Hepatocyte (in vitro differentiated cells): ENCODE results near the gene RERG. TPM values are rescaled to one million over a fixed set of nuclear protein-coding genes. Genes with fewer than 3 reads are reported as not detected.

ENCODE experiments used
- DNase-seq: peaks from one replicate; pipeline ENCODE4 v3.0.0-alpha.2; 2016; ENCODE audit warnings: low spot score
- H2AFZ ChIP-seq: fragments of 200-600 bp; sonication (generic); 2 replicates; pipeline ENCODE4 v1.6.0; 2016; ENCODE audit warnings: antibody characterized with exemption, mild to moderate bottlenecking
- H3K27ac ChIP-seq: fragments of 200-600 bp; sonication (generic); 2 replicates; pipeline ENCODE4 v1.5.1; 2016; ENCODE audit warnings: mild to moderate bottlenecking
- H3K27me3 ChIP-seq: fragments of 200-600 bp; sonication (generic); 2 replicates; pipeline ENCODE4 v1.6.1; 2016
- H3K36me3 ChIP-seq: fragments of 200-600 bp; sonication (generic); replicated peaks from 2 replicates; pipeline ENCODE4 v1.5.1; 2016; ENCODE audit warnings: low read depth; ENCODE audit not compliant: insufficient read depth
- H3K4me1 ChIP-seq: fragments of 200-600 bp; sonication (generic); 2 replicates; pipeline ENCODE4 v1.5.1; 2016; ENCODE audit warnings: mild to moderate bottlenecking, moderate library complexity; ENCODE audit not compliant: insufficient read depth
- H3K4me2 ChIP-seq: fragments of 200-600 bp; sonication (generic); 2 replicates; pipeline ENCODE4 v1.6.0; 2016
- H3K4me3 ChIP-seq: fragments of 200-600 bp; sonication (generic); 2 replicates; pipeline ENCODE4 v1.5.1; 2016; ENCODE audit warnings: mild to moderate bottlenecking
- H3K79me2 ChIP-seq: fragments of 200-600 bp; sonication (generic); 2 replicates; pipeline ENCODE4 v1.6.0; 2017; ENCODE audit warnings: mild to moderate bottlenecking
- H3K9me2 ChIP-seq: fragments of 200-600 bp; sonication (generic); replicated peaks from 2 replicates; pipeline ENCODE4 v1.6.0; 2017; ENCODE audit warnings: mild to moderate bottlenecking; ENCODE audit not compliant: insufficient read depth
- H3K9me3 ChIP-seq: fragments of 200-600 bp; sonication (generic); 2 replicates; pipeline ENCODE4 v1.5.1; 2016; ENCODE audit warnings: low read depth, mild to moderate bottlenecking
- H4K20me1 ChIP-seq: fragments of 200-600 bp; sonication (generic); 2 replicates; pipeline ENCODE4 v1.6.0; 2016; ENCODE audit warnings: mild to moderate bottlenecking; ENCODE audit not compliant: insufficient read depth, poor library complexity, severe bottlenecking
- EZH2 ChIP-seq: fragments of 200-600 bp; sonication (generic); IDR thresholded peaks from 2 replicates; pipeline ENCODE4 v1.6.1; 2016; ENCODE audit warnings: antibody characterized with exemption, mild to moderate bottlenecking, borderline replicate concordance
- EZH2phosphoT487 ChIP-seq: fragments of 200-600 bp; sonication (generic); IDR thresholded peaks from one replicate; pipeline ENCODE4 v1.6.1; 2018; ENCODE audit warnings: antibody characterized with exemption, mild to moderate bottlenecking, low read depth, moderate library complexity; ENCODE audit not compliant: unreplicated experiment, severe bottlenecking
- WGBS: methylation state at CpG from one replicate; pipeline ENCODE4 v1.1.6; 2016; ENCODE audit warnings: low lambda C conversion rate; ENCODE audit errors: missing lambda C conversion rate; 5-methylcytosine and 5-hydroxymethylcytosine counted together
- polyA plus RNA-seq: library from polyadenylated mRNA; unstranded; fragments of >200 nt; fragmentation: Nextera tagmentation; extraction: Ambion mirVana; gene quantifications from 2 replicates; pipeline ENCODE4 v1.2.1, GENCODE V29; 2016
- total RNA-seq: library from RNA; depleted of rRNA; stranded (reverse); fragments of >200 nt; gene quantifications from 2 replicates; pipeline ENCODE4 v1.2.3, GENCODE V29; 2014
- TF ChIP-seq, protein P1 (sequence below): fragments of 200-600 bp; sonication (generic); IDR thresholded peaks from 2 replicates; pipeline ENCODE4 v1.5.1; 2016; ENCODE audit warnings: antibody characterized with exemption, mild to moderate bottlenecking; ENCODE audit not compliant: poor library complexity

The RERG gene
- total and polyA plus RNA-seq, 2 experiments from 2014 or later: 1.3 to 7.9 TPM

DNA sequence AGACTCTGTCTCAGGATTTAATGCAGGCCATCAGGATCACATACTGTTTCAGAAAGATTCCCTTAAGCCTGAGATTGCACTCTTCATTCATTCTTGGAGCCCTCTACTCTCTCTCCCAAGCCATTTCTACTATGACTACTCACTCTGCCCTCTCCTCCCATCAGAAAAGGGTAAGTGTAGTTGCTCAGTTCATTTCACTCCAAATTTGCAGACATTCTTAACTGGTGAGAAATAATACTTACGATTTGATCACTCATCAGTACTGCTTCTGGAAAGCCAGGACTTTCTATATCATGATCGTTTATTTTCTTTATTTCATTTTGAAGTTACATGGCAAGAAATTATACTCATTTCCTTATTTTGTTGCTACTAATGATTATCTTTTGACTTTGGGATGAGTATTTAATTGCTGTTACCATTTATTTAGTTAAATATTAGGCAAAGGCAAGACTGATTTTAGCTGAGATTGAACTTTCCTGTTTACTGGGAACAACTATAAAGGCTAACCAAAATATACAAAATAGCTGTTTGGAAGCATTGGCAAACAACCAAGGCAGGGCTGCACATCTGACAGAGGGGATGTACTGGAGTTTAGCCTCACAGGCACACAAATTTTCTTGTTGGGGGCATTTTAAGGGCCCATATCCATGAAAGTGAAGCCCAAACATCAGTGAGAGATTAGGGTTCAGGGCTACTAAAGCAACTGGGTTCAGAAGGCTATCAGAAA is 4.1 kb upstream of the RERG start:
- H3K4me1 ChIP-seq: peaks cover 3% of the 10 kb centered on the region
- H3K4me2 ChIP-seq: no peak overlapping the region
- H3K27ac ChIP-seq: no peak overlapping the region
- H3K36me3 ChIP-seq: no peaks in the 10 kb centered on the region
- no peak for DNase-seq
- no peaks in the 10 kb centered on the region for H3K27me3 ChIP-seq
- no peaks in the 10 kb centered on the region for H3K79me2 ChIP-seq
- H3K4me3 ChIP-seq: no peak overlapping the region
- no peaks in the 10 kb centered on the region for H3K9me3 ChIP-seq
- 93% methylated on average over 2 of the region's 2 CpGs for WGBS
- TF ChIP-seq EZH2 (no peak), EZH2phosphoT487 (no peak)
- TF ChIP-seq, protein P1, sequence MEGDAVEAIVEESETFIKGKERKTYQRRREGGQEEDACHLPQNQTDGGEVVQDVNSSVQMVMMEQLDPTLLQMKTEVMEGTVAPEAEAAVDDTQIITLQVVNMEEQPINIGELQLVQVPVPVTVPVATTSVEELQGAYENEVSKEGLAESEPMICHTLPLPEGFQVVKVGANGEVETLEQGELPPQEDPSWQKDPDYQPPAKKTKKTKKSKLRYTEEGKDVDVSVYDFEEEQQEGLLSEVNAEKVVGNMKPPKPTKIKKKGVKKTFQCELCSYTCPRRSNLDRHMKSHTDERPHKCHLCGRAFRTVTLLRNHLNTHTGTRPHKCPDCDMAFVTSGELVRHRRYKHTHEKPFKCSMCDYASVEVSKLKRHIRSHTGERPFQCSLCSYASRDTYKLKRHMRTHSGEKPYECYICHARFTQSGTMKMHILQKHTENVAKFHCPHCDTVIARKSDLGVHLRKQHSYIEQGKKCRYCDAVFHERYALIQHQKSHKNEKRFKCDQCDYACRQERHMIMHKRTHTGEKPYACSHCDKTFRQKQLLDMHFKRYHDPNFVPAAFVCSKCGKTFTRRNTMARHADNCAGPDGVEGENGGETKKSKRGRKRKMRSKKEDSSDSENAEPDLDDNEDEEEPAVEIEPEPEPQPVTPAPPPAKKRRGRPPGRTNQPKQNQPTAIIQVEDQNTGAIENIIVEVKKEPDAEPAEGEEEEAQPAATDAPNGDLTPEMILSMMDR: no peak
- H2AFZ ChIP-seq: no peak overlapping the region
- H4K20me1 ChIP-seq: no peaks in the 10 kb centered on the region
- H3K9me2 ChIP-seq: no peaks in the 10 kb centered on the region

DNA sequence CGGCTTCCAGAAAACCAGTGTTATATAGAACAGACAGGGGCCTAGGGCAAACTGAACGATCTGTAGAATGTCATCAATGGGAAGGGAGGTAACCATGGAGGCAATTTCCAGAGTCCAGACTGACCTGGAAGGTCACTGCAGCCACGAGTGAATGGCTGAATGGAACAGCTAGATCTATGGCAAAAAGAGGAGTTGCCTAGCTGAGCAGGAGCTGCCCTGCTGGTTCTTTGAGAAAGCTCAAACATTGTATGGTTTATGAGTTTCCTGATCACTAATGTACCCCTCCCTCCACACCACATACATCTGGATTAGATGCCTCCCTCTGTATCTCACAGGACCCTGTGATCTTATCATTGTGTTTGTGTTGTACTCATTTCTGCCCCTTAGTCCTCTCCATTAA is 1.0 kb upstream of the RERG start:
- H4K20me1 ChIP-seq: no peaks in the 10 kb centered on the region
- peaks cover 3% of the 10 kb centered on the region for H3K4me1 ChIP-seq
- no peaks in the 10 kb centered on the region for H3K9me3 ChIP-seq
- H2AFZ ChIP-seq: no peak overlapping the region
- no peaks in the 10 kb centered on the region for H3K79me2 ChIP-seq
- no peaks in the 10 kb centered on the region for H3K36me3 ChIP-seq
- no peak overlapping the region for H3K27ac ChIP-seq
- no peak overlapping the region for H3K4me2 ChIP-seq
- DNase-seq: no peak
- H3K27me3 ChIP-seq: no peaks in the 10 kb centered on the region
- H3K4me3 ChIP-seq: no peak overlapping the region
- TF ChIP-seq EZH2phosphoT487: no peak
- no peak for TF ChIP-seq EZH2
- TF ChIP-seq, protein P1: no peak
- 30% methylated on average over 3 of the region's 3 CpGs for WGBS
- no peaks in the 10 kb centered on the region for H3K9me2 ChIP-seq

DNA sequence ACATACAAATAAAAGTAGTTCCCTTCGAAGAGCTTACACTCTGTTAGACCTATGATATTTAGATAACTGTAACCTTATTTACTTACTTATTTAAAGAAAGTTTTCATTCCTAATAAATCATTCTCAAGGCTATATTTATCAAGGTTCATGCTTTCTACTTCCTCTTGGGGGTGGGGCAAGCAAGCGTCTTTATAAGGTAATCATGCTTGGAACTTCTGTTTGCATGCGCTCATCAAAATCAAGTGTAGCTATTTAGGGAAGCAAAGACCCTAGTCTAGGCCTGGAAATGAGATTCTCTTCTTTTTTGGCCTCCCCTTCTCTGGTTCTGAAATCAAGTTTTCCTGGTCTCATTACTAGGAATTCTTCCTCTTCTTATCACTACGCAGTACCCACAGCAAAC is 766 bp downstream of the RERG start:
- no peaks in the 10 kb centered on the region for H3K9me3 ChIP-seq
- no peaks in the 10 kb centered on the region for H4K20me1 ChIP-seq
- no peak overlapping the region for H3K27ac ChIP-seq
- H3K4me2 ChIP-seq: peak overlapping the region; percentile 91
- TF ChIP-seq EZH2phosphoT487 (no peak), EZH2 (no peak)
- TF ChIP-seq, protein P1: no peak
- no peaks in the 10 kb centered on the region for H3K27me3 ChIP-seq
- WGBS: 64% methylated on average over 4 of the region's 4 CpGs
- H3K36me3 ChIP-seq: no peaks in the 10 kb centered on the region
- H3K79me2 ChIP-seq: no peaks in the 10 kb centered on the region
- no peak overlapping the region for H3K4me3 ChIP-seq
- peaks cover 3% of the 10 kb centered on the region for H3K4me1 ChIP-seq
- H3K9me2 ChIP-seq: no peaks in the 10 kb centered on the region
- DNase-seq: no peak
- H2AFZ ChIP-seq: peak overlapping the region; percentile 72

DNA sequence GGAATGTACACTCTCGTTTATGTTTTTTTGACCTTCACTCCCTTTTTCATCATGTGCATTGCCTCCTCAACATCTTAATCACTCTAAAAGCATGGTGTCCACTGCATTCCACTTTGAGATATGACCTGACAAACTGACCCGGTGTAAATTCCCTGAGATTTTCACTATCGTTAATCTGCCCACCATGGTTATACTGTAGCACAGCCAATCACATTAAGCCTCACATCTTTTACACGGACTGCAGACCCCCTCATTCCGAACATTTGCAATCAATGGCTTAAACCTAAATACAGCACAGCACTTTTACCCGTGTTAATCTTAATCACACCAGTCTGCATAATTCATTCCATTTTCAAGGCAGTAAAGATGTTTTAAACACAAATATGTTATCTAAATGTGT is 2.4 kb downstream of the RERG start:
- 54% methylated on average over 6 of the region's 6 CpGs for WGBS
- Histone ChIP-seq H4K20me1 (no peaks in the 10 kb centered on the region), H3K9me2 (no peaks in the 10 kb centered on the region), H3K27ac (no peak overlapping the region), H3K79me2 (no peaks in the 10 kb centered on the region), H3K9me3 (no peaks in the 10 kb centered on the region), H3K4me1 (peaks cover 3% of the 10 kb centered on the region), H3K4me2 (no peak overlapping the region), H3K4me3 (no peak overlapping the region), H2AFZ (no peak overlapping the region), H3K27me3 (no peaks in the 10 kb centered on the region), H3K36me3 (no peaks in the 10 kb centered on the region)
- TF ChIP-seq EZH2phosphoT487: no peak
- TF ChIP-seq, protein P1: no peak
- no peak for TF ChIP-seq EZH2
- DNase-seq: no peak
